SK-N-SH (cell line): ENCODE results near the gene RAD23B. TPM values are rescaled to one million over a fixed set of nuclear protein-coding genes. Genes with fewer than 3 reads are reported as not detected.

Source experiments
- CTCF ChIA-PET: fragments of 300-600, 350-600 bp; formaldehyde crosslinking; extraction: SDS; loops from one replicate; lab custom pipeline; 2021; lab: Yijun Ruan, JAX
- POLR2A ChIA-PET: fragments of 350-600 bp; sonication (Branson Sonifier 250); formaldehyde crosslinking; extraction: SDS; loops from one replicate; lab custom pipeline; 2020; ENCODE audit warnings: antibody characterized with exemption, inconsistent platforms; lab: Yijun Ruan, JAX
- DNase-seq: peaks from one replicate; pipeline ENCODE4 v3.0.0; 2012
- H2AFZ ChIP-seq: fragments of 200-600 bp; sonication (generic); 2 replicates; pipeline ENCODE4 v1.8.1; 2016; ENCODE audit warnings: antibody characterized with exemption, mild to moderate bottlenecking, low read depth
- H3F3A ChIP-seq: fragments of 200-600 bp; sonication (generic); replicated peaks from 2 replicates; pipeline ENCODE3; 2016; ENCODE audit warnings: antibody characterized with exemption, mild to moderate bottlenecking; ENCODE audit not compliant: insufficient read depth
- H3K27ac ChIP-seq, 2 experiments: fragments of 200-500 bp in 1 of 2; fragments of 200-600 bp in 1 of 2; sonication (Bioruptor generic) in 1 of 2; sonication (generic), shearing (Covaris generic) in 1 of 2; 2 replicates each; pipeline versions ENCODE4 v1.5.1 to v1.6.1; 2014 to 2016; ENCODE audit warnings: low read depth in 2 of 2, inconsistent platforms in 1 of 2, low read length in 1 of 2, mild to moderate bottlenecking in 1 of 2, mixed read lengths in 1 of 2
- H3K27me3 ChIP-seq: fragments of 200-600 bp; sonication (generic), shearing (Covaris generic); 2 replicates; pipeline ENCODE4 v1.6.1; 2016; ENCODE audit warnings: mixed run types; ENCODE audit not compliant: insufficient read depth
- H3K36me3 ChIP-seq, 2 experiments: fragments of 200-500 bp in 1 of 2; fragments of 200-600 bp in 1 of 2; sonication (Bioruptor generic) in 1 of 2; sonication (generic) in 1 of 2; replicated peaks in 1 of 2; 2 replicates each; pipeline versions ENCODE3 to v1.5.1; 2014 to 2016; ENCODE audit warnings: low read length in 1 of 2, mild to moderate bottlenecking in 1 of 2; ENCODE audit not compliant: insufficient read depth in 2 of 2, control insufficient read depth in 1 of 2
- H3K4me1 ChIP-seq, 2 experiments: fragments of 200-500 bp in 1 of 2; fragments of 200-600 bp in 1 of 2; sonication (Bioruptor generic) in 1 of 2; sonication (generic), shearing (Covaris generic) in 1 of 2; 2 replicates each; pipeline versions ENCODE4 v1.5.1 to v1.6.1; 2014 to 2016; ENCODE audit warnings: low read depth in 1 of 2, low read length in 1 of 2, mixed run types in 1 of 2; ENCODE audit not compliant: insufficient read depth in 2 of 2, control insufficient read depth in 1 of 2
- H3K4me2 ChIP-seq: fragments of 200-600 bp; sonication (generic), shearing (Covaris generic); 2 replicates; pipeline ENCODE4 v1.6.1; 2017; ENCODE audit warnings: mixed run types
- H3K4me3 ChIP-seq, 2 experiments: fragments of 200-500 bp in 1 of 2; fragments of 200-600 bp in 1 of 2; sonication (Bioruptor generic) in 1 of 2; sonication (generic), shearing (Covaris generic) in 1 of 2; 2 replicates each; pipeline versions ENCODE4 v1.5.1 to v1.8.1; 2014 to 2016; ENCODE audit warnings: low read depth in 2 of 2, inconsistent platforms in 1 of 2, low read length in 1 of 2, mild to moderate bottlenecking in 1 of 2, mixed read lengths in 1 of 2, moderate library complexity in 1 of 2
- H3K79me2 ChIP-seq: fragments of 200-600 bp; sonication (generic); 2 replicates; pipeline ENCODE4 v1.8.1; 2017; ENCODE audit warnings: mild to moderate bottlenecking; ENCODE audit not compliant: insufficient read depth
- H3K9ac ChIP-seq: fragments of 200-600 bp; sonication (generic); 2 replicates; pipeline ENCODE4 v1.6.1; 2017; ENCODE audit warnings: mixed run types
- H3K9me2 ChIP-seq: fragments of 200-600 bp; sonication (generic); 2 replicates; pipeline ENCODE4 v1.6.1; 2017; ENCODE audit warnings: mixed run types
- H3K9me3 ChIP-seq: fragments of 200-600 bp; sonication (generic); 2 replicates; pipeline ENCODE4 v1.6.1; 2017; ENCODE audit warnings: mixed run types, mild to moderate bottlenecking, moderate library complexity
- H4K20me1 ChIP-seq: fragments of 200-600 bp; sonication (generic); 2 replicates; pipeline ENCODE4 v1.6.1; 2017; ENCODE audit warnings: mild to moderate bottlenecking, mixed run types; ENCODE audit not compliant: insufficient read depth
- CHD2 ChIP-seq: fragments of 150-350 bp; IDR thresholded peaks from 2 replicates; pipeline ENCODE4 v1.6.1; 2018; ENCODE audit warnings: low read length; ENCODE audit not compliant: partially characterized antibody
- ELF1 ChIP-seq: IDR thresholded peaks from 2 replicates; pipeline ENCODE4 v1.4.0; 2012
- EP300 ChIP-seq, 2 experiments: IDR thresholded peaks; 2 replicates each; pipeline versions ENCODE4 v1.4.0 to v1.6.1; 2012; ENCODE audit warnings: borderline replicate concordance in 1 of 2, low read depth in 1 of 2, low read length in 1 of 2
- EZH2phosphoT487 ChIP-seq: fragments of 200-600 bp; sonication (generic); IDR thresholded peaks from 2 replicates; pipeline ENCODE4 v1.6.1; 2017; ENCODE audit warnings: low read depth, mixed run types, mild to moderate bottlenecking, antibody characterized with exemption, moderate library complexity, borderline replicate concordance
- FOSL2 ChIP-seq: IDR thresholded peaks from 2 replicates; pipeline ENCODE4 v1.4.0; 2012; ENCODE audit warnings: low read depth, mild to moderate bottlenecking, moderate library complexity, borderline replicate concordance
- GABPA ChIP-seq: IDR thresholded peaks from 2 replicates; pipeline ENCODE4 v1.4.0; 2012; ENCODE audit warnings: low read depth, mild to moderate bottlenecking
- IRF3 ChIP-seq: fragments of 150-350 bp; IDR thresholded peaks from 2 replicates; pipeline ENCODE4 v1.6.1; 2016; ENCODE audit warnings: mild to moderate bottlenecking, low read depth, low read length
- JUND ChIP-seq: IDR thresholded peaks from 2 replicates; pipeline ENCODE4 v1.4.0; 2012
- MEF2A ChIP-seq: IDR thresholded peaks from 2 replicates; pipeline ENCODE4 v1.4.0; 2012; ENCODE audit warnings: low read depth, borderline replicate concordance
- PBX3 ChIP-seq: IDR thresholded peaks from 2 replicates; pipeline ENCODE4; 2012
- RAD21 ChIP-seq: IDR thresholded peaks from 2 replicates; pipeline ENCODE4 v1.6.1; 2012; ENCODE audit warnings: mild to moderate bottlenecking, low read length
- RCOR1 ChIP-seq: fragments of 150-350 bp; IDR thresholded peaks from 2 replicates; pipeline ENCODE4 v1.6.1; 2017; ENCODE audit warnings: antibody characterized with exemption, low read length
- RXRA ChIP-seq: IDR thresholded peaks from 2 replicates; pipeline ENCODE4 v1.4.0; 2012; ENCODE audit warnings: low read depth, mild to moderate bottlenecking, borderline replicate concordance
- SIN3A ChIP-seq: IDR thresholded peaks from 2 replicates; pipeline ENCODE4 v1.6.1; 2012; ENCODE audit warnings: low read depth, mild to moderate bottlenecking, low read length, moderate library complexity, borderline replicate concordance
- SMC3 ChIP-seq: IDR thresholded peaks from 2 replicates; pipeline ENCODE4 v1.6.1; 2012; ENCODE audit warnings: low read depth, low read length, improper control_type of control experiment
- TEAD4 ChIP-seq: IDR thresholded peaks from 2 replicates; pipeline ENCODE4 v1.4.0; 2012; ENCODE audit warnings: mild to moderate bottlenecking, borderline replicate concordance; ENCODE audit not compliant: insufficient read depth
- ZBTB33 ChIP-seq: IDR thresholded peaks from 2 replicates; pipeline ENCODE4 v1.4.0; 2012; ENCODE audit warnings: low read depth, borderline replicate concordance
- WGBS: methylation state at CpG from one replicate; pipeline ENCODE4 v1.1.6; 2017; ENCODE audit warnings: low lambda C conversion rate; 5-methylcytosine and 5-hydroxymethylcytosine counted together
- polyA plus RNA-seq, 3 experiments: library from polyadenylated mRNA; depleted of rRNA; stranded (reverse); fragments of >200 nt; gene quantifications; 2 replicates each; pipeline ENCODE4 v1.2.3, GENCODE V29; 2012
- TF ChIP-seq, protein P1 (sequence below): fragments of 200-600 bp; sonication (generic); IDR thresholded peaks from 2 replicates; pipeline ENCODE4 v1.6.1; 2017; ENCODE audit warnings: antibody characterized with exemption, mild to moderate bottlenecking, moderate library complexity
- TF ChIP-seq, protein P2 (sequence below): IDR thresholded peaks from 2 replicates; pipeline ENCODE4 v1.4.0; 2012; ENCODE audit warnings: low read depth

Gene RAD23B
- polyA plus RNA-seq, 1 of the 3 experiments (the other 2 are of a cell fraction), result 62.9 TPM

GRCh38 chr9:107288701-107289100 is 5.6 kb downstream of the RAD23B start:
- CTCF ChIA-PET, result no interaction called here
- Histone ChIP-seq H3K27me3 (no peaks in the 10 kb centered on the region), H3K4me3 (no peak overlapping the region), H3K9me2 (no peaks in the 10 kb centered on the region), H3K27ac (no peak overlapping the region), H2AFZ (no peak overlapping the region), H3K9ac (no peak overlapping the region), H3K79me2 (peaks cover 100% of the 10 kb centered on the region), H3K36me3 (peaks cover 0 to 5% of the 10 kb centered on the region in 2 experiments), H3F3A (peaks cover 8% of the 10 kb centered on the region), H3K4me1 (peaks cover 9% of the 10 kb centered on the region in 2 experiments; a peak in 3 of 4 replicates), H3K9me3 (no peaks in the 10 kb centered on the region), H3K4me2 (no peak overlapping the region), H4K20me1 (peaks cover 99% of the 10 kb centered on the region)
- TF ChIP-seq, protein P1, sequence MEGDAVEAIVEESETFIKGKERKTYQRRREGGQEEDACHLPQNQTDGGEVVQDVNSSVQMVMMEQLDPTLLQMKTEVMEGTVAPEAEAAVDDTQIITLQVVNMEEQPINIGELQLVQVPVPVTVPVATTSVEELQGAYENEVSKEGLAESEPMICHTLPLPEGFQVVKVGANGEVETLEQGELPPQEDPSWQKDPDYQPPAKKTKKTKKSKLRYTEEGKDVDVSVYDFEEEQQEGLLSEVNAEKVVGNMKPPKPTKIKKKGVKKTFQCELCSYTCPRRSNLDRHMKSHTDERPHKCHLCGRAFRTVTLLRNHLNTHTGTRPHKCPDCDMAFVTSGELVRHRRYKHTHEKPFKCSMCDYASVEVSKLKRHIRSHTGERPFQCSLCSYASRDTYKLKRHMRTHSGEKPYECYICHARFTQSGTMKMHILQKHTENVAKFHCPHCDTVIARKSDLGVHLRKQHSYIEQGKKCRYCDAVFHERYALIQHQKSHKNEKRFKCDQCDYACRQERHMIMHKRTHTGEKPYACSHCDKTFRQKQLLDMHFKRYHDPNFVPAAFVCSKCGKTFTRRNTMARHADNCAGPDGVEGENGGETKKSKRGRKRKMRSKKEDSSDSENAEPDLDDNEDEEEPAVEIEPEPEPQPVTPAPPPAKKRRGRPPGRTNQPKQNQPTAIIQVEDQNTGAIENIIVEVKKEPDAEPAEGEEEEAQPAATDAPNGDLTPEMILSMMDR, result no peak
- TF ChIP-seq RXRA (no peak), GABPA (no peak), JUND (no peak), RAD21 (no peak), ELF1 (no peak), SIN3A (no peak), CHD2 (no peak), EP300 (IDR thresholded peaks at IDR 0.05; ENCODE audit: borderline replicate concordance in 1 of 2, low read depth in 1 of 2, low read length in 1 of 2) (no peak), SMC3 (no peak), MEF2A (no peak), ZBTB33 (no peak), PBX3 (no peak), TEAD4 (no peak), RCOR1 (no peak), FOSL2 (no peak), EZH2phosphoT487 (no peak), IRF3 (no peak)
- TF ChIP-seq, protein P2, sequence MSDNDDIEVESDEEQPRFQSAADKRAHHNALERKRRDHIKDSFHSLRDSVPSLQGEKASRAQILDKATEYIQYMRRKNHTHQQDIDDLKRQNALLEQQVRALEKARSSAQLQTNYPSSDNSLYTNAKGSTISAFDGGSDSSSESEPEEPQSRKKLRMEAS, result no peak
- DNase-seq, result no peak
- WGBS, result 93% methylated on average over 1 of the region's 1 CpG
- POLR2A ChIA-PET, result no interaction called here
